NCI-H1436 treated with DMSO at 0.1 percent for 48 hours (cell line): ENCODE measurements around the gene TOB1.
"Not testable (repeated sequence)": the region's sequence is repeated elsewhere in the genome, so short reads cannot be mapped to it uniquely, and the experiment has no call there.

Source experiments
- DNase-seq: peaks from one replicate; lab custom pipeline; 2025; lab: John Stamatoyannopoulos, UW

The TOB1 gene

DNA sequence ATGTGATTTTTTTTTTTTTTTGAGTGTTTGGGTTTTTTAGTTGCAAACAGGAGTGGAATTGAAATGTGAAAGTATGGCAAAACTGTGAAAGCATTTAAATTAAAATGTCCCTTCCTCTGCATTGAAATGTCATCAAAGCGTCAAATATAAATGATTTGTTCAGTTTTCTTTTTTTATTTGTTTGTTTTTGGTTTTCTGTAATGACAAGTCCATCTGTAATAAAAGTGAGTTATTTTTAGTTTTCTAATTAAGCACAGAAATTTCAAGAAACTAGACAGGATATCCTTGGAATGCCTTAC lies 1.9 kb upstream of the TOB1 start:
- no peak for DNase-seq

DNA sequence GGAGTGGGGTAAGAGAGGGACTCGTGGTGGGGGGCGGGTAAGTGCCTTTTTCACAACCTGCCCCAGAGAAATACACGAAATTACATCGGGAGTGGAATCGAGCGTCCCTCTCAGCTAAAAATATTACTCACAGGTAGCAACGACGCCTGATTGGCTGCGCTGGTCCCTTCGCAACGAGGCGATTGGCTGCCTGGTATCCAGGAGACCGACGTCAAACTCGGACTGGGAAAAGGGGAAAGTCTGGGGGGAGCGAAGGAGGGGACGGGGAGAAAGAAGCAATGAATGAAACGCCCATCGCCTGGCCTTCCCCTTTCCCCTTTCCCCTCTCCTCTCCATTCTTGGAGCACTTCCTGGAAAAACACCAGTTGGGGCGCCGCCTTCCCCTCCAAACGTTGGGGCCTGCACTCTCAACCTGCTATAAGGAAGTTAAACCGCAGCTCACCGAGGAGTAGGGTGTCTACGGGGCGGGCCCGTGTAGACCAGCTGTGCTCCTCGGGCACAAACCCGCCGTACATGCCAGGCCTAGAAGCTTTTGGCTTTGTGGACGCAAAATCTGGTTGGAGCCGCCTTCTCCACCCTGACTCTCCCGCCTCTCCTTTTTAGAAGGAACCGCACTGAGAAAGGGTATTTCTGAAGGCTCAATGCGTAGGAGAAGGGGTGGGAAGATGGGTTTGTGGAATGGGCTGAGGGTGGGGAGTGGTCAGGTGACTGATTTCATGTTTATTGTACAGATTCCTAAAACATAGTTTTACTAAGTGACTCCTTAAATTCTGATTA lies 1.4 kb upstream of the TOB1 start:
- DNase-seq, result peak; percentile 87

DNA sequence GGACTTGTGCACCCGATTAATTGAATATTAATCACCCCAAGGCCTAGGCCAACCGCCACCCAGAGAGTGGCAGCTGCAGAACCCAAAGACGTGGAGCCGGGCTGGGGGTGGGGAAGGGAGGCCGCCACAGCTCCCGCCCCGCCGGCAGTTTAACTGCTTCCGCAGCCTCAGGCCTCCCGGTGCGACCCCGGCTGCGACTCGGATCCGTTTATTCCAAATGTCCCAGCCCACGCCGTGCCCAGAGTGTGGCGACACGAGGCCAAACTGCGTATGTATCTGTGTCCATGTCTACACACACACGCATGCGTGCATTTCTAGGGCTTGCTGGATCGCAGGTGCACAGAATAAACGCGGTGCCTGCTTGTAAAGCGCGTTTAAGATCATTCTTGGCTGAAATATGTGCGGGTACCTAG lies 802 bp upstream of the TOB1 start:
- no peak for DNase-seq

DNA sequence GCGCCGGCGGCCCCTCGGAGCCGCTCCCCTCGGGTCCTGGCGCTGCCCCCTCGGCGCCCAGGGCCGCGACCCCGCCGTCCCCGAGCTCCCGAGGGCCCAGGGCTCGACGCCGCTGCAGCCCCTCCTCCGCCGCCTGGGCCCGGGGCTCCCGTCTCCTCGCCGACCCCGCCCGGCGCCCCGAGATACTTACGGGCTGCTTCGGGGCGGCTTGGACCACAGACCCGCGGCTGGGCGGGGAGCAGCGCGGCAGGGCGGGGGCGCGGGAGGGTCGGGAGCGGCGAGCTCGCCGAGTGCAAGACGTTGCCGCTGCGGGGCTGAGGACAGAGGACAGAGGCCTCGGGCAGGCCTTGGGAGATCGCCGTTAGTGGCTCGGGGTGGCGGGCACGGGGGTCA lies 290 bp downstream of the TOB1 start:
- no peak for DNase-seq

DNA sequence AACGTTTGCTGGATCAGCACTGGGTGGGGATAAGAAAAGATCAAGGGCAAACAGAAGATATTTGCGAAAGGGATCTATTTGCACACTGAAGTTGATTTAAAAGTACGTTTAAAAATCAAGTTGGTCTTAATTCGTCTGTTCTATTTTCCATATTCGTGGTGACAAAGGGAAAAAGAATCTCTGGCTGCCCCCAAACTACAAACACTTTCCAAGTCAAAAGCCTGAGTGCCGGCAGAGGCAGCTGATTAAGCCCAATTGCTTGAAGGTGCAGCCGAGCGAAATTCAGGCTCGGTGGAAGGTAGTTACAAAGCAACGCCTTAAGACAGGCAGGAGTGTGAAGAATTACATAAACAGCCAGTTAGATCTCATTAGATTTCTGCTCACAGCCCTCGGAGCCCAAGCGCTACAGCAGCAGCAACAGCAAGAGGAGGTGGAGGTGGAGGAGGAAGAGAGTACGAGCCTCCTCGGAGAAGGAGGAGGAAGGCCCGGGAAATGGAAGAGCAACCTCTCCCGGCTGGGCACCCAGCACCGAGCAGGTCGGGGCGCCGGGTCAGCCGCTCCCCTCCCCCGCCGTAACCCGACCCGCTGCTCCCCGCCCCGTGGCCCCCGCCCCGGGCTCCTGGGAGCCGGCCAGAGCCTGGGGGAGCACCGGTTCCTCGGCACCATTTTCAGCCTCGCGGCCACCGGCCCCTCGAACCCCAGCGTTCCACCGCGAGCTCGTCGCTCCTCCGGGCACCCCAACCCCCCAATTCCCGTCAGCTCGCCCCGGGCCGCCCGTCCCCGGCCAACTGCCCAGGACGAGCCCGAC lies 890 bp downstream of the TOB1 start:
- peak; percentile 26 for DNase-seq

DNA sequence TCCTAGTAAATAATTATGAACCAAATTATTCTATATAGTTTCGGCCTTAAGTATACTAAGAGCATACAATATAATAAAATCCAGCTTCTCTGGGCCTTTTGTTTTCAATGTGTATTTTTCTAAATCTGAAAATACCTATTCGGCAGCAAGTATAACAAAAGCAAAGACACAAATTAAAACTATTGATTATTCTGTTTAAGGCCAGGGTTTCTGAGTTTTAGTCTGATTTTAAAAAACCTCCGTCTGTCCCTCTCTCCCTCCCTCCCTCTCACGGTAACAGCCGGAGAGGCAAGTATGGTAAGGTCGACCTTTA lies 1.5 kb downstream of the TOB1 start:
- no peak for DNase-seq

DNA sequence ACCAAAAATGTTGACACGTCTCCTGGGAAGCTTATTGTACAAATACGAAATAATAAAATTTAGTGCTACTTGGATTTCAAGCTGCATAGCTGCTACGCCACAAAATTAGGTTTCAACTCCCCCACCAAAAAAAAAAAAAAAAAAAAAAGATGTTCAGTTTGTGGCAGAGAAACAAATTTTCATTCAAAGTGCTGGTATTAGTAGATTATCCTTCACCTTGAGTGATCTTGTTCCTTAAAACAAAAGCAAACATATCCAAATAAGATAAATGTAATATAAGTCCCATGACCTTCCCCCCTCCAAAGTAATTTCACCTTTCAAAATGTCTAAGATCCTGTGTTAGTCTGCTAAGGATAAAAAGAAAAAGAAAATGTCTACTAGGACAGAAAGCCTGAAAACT lies 2.2 kb downstream of the TOB1 start:
- DNase-seq, result no peak

DNA sequence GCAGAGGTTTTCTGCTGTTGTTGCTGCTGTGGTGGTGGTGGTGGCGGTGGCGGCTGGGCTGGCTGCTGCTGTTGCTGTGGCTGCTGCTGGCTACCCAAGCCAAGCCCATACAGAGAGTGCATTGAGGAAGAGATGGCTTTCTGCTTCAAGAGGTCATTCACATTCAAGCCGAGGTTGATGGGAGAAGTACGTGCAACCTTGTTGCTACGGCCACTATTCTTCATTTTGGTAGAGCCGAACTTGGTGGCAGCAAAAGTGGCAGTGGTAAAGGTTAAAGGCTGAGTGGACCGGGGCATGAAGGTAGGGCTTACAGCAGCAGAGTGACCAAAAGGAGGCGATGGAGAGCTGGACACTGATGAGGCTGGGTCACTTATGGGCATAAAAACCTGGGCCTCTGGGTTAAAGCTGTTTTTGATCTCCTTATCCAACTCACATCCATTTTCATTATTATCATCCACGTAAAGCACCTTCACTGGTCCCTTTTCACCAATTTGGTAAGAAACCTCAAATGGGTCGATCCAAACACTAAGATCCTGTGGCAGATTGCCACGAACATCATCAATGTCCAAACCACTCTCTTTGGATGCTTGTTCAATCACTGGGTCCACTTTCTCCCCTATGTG lies 2.8 kb downstream of the TOB1 start:
- no peak for DNase-seq

DNA sequence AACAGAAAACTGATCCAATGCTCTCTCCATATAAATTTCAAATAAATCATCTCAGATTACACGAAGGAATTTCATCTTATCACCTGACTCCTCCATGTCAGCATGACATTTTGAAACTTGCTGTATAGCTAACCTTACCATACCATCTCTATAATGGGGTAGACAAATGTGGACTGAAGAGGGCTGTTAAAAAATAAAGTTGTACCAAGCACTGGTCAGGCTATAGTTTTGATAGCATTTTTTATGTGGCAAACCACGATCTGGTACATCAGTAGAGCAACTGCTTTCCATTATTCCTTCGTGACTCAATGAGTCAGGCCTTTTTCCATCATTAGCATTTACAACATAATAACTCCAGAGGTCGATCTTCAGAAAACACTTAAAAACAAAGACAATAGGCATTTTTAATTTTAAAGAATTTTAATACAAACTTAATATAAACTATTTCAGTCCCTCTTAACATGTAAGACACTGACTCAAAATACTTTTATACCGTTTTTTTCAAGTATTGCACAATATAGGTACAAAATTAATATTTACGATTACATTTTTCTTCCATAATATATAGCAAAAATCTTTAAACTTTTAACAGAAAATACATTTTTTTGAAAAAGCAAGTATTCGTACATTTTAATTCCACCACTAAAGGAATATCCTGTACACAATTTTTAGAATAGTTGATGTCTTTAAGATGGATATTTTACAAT lies 4.2 kb downstream of the TOB1 start:
- no peak for DNase-seq

DNA sequence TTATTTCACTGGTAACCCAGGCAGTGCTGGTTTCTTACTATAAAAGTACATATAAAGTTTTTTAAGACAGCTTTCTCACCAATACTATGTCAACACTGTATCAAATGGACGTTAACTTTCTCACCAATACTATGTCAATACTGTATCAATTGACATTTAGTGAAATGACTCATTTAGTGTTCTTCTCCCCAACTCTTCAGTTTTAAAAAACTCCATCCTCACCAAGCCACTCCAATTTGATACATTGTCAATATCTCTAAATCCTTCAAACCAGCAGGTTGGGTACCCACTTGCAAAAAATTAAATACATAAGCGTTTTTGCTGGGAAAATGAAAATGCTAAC lies 4.8 kb downstream of the TOB1 start:
- no peak for DNase-seq

DNA sequence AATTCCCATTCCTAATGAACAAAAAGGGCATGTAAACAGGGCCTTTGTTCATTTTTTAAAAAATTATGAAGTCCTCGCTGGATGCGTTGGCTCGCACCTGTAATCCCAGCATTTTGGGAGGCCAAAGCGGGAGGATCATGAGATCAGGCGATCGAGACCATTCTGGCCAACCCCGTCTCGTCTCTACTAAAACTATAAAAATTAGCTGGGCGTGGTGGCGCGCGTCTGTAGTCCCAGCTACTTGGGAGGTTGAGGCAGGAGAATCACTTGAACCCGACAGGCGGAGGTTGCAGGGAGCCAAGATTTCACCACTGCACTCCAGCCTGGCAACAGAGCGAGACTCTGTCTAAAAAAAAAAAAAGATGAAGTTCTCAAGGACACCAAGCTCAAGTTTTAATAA lies 6.4 kb downstream of the TOB1 start:
- not testable (repeated sequence) for DNase-seq

DNA sequence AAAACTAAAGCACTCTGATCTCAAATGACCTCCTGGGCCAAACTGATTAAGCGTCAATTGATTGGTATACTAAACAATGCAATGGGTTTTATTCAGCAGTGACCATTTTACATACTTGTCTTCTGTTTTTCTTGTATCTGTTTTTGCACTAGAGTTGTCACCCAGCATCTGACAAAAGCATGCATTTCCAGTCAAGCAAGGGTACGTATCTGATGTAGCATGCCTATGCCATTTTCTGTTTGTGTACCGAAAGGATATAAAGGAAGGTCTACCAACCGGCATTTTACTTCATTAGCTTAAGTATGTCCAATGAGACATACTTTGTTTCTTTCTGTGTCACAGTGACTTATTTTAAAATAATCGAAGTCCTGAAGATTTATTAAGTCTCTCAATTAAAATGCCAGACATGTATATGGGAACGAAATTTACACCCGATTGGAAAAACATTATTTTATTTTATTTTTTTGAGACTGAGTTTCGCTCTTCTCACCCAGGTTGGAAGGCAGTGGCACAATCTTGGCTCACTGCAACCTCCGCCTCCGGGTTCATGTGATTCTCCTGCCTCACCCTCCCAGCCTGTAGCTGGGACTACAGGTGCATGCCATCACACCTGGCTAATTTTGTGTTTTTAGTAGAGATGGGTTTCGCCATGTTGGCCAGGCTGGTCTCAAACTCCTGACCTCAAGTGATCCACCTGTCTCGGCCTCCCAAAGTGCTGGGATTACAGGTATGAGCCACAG lies 7.5 kb downstream of the TOB1 start:
- no peak for DNase-seq

DNA sequence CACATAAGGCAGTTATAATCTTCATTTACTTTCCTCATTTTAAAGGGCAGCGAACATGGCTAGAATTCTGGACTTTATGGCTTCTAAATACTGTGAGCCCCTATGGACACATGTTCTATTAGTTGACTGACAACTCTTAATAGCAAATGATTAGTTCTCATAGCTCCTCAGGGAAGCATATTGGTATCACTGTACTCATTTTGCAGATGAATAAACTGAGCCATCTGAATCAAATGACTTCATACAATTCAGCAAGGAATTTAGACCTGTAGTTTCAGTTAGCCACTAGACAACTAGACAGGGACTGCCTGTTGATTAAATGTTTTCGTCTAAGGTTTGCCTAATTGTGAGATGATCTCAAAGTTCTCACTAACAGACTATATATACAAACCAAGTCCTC lies 9.7 kb downstream of the TOB1 start:
- no peak for DNase-seq

DNA sequence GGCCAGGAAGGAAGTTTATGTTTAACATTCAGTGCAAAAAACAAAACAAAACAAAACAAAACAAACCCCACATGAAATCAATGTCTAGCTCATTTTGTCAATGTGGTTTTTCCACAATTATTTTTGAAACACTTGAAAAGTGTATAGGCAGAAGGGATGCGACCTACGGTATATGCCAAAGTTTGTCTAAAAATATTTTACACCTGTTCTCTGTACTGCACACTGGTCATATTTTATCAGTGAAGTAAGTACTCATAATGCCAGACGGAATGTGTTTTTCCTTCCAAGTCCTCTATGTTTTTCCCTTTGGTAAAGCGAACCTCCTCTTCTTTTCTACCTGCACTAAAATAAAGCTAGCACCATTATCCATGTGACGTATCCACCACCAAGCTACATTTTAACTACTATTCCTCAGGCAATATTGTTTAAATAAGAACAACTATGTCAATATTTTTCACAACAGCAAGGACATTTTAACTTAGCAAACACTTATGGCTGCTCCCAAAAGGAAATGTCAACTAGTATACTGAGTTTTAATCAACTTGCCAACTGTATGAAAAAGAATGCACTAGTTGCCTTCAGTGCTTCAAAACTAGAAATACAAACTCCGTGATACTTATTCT lies 10.3 kb downstream of the TOB1 start:
- DNase-seq, result no peak

DNA sequence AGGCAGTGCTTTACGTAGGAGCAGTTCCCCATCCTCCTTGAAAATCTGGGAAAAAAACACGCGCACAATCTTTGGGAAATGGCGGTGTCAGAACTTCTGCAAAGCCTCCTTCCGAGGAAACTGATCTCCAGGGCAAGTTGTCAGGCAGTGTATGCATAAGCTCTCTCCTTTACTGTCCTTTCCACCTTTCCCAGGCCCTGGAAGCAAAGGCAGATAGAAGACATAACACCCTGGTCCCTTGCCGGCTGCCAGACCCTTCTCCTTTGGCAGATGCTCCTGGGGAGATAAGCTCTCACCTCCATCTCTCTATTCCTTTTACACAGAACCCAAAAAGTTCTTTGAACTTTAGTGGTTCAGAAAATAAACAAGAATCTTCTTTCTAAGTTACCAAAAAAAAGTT lies 12.4 kb downstream of the TOB1 start:
- no peak for DNase-seq

DNA sequence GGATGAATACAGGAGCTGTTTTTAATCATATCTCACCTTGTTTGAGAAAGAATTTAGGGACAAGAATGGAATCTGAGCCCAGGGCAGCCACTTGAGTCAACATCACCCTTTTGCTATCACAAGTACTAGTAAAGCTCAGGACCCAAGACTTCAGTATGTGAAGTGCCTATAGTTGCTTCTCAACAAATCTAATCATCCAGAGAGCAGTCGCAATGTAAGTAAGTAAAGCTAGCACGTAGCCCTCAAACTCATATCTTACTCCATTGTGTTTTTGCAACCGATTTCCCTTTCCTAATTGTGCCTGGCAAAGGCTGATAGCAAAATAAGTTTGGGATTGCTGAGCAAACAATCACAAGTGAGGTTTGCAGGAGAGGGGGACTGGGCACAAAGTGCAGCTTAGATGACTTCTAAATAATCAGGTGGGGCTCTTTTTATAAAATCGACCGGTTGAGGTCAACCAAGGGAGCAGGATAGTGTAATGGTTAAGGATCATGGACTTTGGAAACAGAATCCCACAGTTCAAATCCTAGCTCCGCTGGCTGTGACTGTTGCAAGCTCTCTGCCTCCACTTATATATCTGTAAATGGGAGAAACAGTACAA lies 13.0 kb downstream of the TOB1 start:
- no peak for DNase-seq

DNA sequence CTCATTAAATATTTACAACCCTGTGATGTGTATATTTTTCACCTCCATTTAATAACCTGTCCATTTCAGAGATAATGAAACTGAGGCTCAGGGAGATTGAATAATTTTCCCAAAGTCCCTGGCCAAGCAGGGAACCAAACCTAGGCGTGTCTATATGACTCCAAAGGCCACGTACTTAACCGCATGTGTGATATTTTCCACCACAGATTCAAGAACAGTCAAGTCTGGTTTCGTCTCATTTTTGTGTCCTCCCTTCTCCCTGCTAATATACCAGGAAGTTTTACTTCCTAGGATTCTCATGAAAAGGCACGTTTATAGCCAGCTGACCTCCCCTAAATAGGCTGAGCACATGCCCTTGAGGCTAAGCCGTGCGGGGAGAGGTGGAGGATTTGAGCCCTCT lies 15.5 kb downstream of the TOB1 start:
- no peak for DNase-seq

DNA sequence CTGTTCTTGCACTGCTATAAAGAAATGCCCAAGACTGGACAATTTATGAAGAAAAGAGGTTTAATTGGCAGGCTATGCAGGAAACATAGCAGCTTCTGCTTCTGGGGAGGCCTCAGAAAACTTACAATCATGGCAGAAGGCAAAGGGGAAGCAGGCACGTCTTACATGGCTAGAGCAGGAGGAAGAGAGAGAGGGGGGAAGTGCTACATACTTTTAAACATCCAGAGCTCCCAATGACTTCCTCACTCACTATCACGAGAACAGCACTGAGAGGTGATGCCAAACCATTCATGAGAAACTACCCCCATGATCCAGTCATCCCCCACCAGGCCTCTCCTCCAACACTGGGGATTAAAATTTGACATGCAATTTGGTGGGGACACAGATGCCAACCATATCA lies 17.4 kb downstream of the TOB1 start:
- DNase-seq, result no peak

DNA sequence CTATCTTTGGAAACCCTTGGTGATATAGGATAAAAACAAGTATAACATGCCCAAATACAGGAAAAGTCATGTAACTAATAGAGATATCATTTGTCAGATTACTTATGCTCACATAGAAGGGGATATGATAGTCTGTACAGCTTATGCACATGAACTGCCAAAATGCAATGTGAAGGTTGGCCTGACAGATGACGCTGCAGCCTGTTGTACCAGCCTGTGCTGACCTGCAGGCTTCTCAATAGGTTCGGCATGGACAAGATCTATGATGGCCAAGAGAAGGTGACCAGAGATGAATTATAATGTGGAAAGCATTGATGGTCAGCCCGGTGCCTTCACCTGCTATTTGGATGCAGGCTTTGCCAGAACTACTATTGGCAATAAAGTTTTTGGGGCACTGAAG lies 18.1 kb downstream of the TOB1 start:
- no peak for DNase-seq

DNA sequence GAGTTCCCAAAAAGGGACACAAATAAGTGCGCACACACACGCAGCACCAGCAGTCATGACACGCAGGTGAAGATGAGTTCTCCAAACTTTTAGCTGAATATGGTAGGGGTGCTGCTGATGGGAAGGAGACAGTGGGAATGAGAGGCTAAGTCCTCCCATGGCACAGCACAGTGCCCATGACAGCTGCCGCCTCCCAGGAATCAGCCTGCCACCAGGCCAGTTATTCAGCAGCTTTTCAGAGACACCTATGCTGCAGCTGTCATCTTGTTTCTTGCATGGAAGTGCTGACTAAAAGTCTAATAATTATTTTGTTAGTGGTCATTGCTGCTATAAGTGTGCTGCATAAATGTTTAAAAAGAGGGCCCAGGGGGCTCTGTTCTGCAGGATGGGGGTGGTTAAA lies 18.6 kb downstream of the TOB1 start:
- DNase-seq, result no peak
